Stimulated activated CD8-positive, alpha-beta memory T cell treated with anti-CD3 and anti-CD28 coated beads, Interleukin-12 subunit alpha, Interleukin-12 subunit beta, amount 100 ng/mL, for 4 hours (primary cell): ENCODE measurements around the gene GPR156.
"Not testable (repeated sequence)": the region's sequence is repeated elsewhere in the genome, so short reads cannot be mapped to it uniquely, and the experiment has no call there.

Experiments
- DNase-seq: peaks from one replicate; pipeline ENCODE4 v3.0.0-alpha.2; 2020; ENCODE audit warnings: low read depth

The GPR156 gene

GRCh38 chr3:120284747-120285507 lies at the start of gene GPR156:
GPR156 (minus strand) TSS chr3:120285222; CDS start chr3:120244098, 41,124 bp downstream.
- no peak for DNase-seq

- DNase-seq = no peak
Measured at GRCh38 chr3:120332646-120333045, 47.6 kb upstream of the GPR156 start.

- no peak for DNase-seq
Measured at GRCh38 chr3:120331076-120331475, 46.1 kb upstream of the GPR156 start.

- no peak for DNase-seq
Measured at GRCh38 chr3:120326784-120327183, 41.8 kb upstream of the GPR156 start.

- DNase-seq = no peak
Measured at GRCh38 chr3:120324190-120324589, 39.2 kb upstream of the GPR156 start.

- not testable (repeated sequence) for DNase-seq
Measured at GRCh38 chr3:120323761-120324160, 38.7 kb upstream of the GPR156 start.

- no peak for DNase-seq
Measured at GRCh38 chr3:120311863-120312794, 27.1 kb upstream of the GPR156 start.

- DNase-seq = no peak
Measured at GRCh38 chr3:120306519-120307455, 21.8 kb upstream of the GPR156 start.

GRCh38 chr3:120304616-120305015 lies 19.6 kb upstream of the GPR156 start:
- DNase-seq = no peak

- DNase-seq = no peak
Measured at GRCh38 chr3:120302361-120302760, 17.3 kb upstream of the GPR156 start.

GRCh38 chr3:120300971-120301370 lies 15.9 kb upstream of the GPR156 start:
- no peak for DNase-seq

- no peak for DNase-seq
Measured at GRCh38 chr3:120299403-120299802, 14.4 kb upstream of the GPR156 start.

GRCh38 chr3:120298996-120299395 lies 14.0 kb upstream of the GPR156 start:
- DNase-seq = no peak

GRCh38 chr3:120291552-120291951 lies 6.5 kb upstream of the GPR156 start:
- not testable (repeated sequence) for DNase-seq

GRCh38 chr3:120289636-120290035 lies 4.6 kb upstream of the GPR156 start:
- no peak for DNase-seq

GRCh38 chr3:120286465-120286864 lies 1.4 kb upstream of the GPR156 start:
- DNase-seq = no peak

GRCh38 chr3:120285508-120285841 lies 453 bp upstream of the GPR156 start:
- no peak for DNase-seq

- DNase-seq = no peak
Measured at GRCh38 chr3:120281261-120281660, 3.8 kb downstream of the GPR156 start.

GRCh38 chr3:120280566-120280965 lies 4.5 kb downstream of the GPR156 start:
- DNase-seq = no peak

- DNase-seq = no peak
Measured at GRCh38 chr3:120280026-120280425, 5.0 kb downstream of the GPR156 start.

- DNase-seq = no peak
Measured at GRCh38 chr3:120276767-120277166, 8.3 kb downstream of the GPR156 start.

GRCh38 chr3:120275618-120276017 lies 9.4 kb downstream of the GPR156 start:
- no peak for DNase-seq
